GM21423 (cell line): ENCODE results near the gene PPAN.
A peak's percentile ranks its signal among the peaks of the same experiment; 100 is the strongest.

ENCODE experiments used
- ATAC-seq: cut with Tn5 transposase; IDR thresholded peaks from one replicate; pipeline ENCODE4 v1.9.1; 2021; ENCODE audit warnings: mild to moderate bottlenecking, moderate library complexity; ENCODE audit not compliant: unreplicated experiment

The PPAN gene

GRCh38 chr19:10092648-10093294 is 13.4 kb upstream of the PPAN start:
- no peak for ATAC-seq

- no peak for ATAC-seq
Measured at GRCh38 chr19:10093295-10094186, 12.6 kb upstream of the PPAN start.

GRCh38 chr19:10095622-10095947 is 10.6 kb upstream of the PPAN start:
- ATAC-seq: no peak

- ATAC-seq: peak; percentile 86
Measured at GRCh38 chr19:10095948-10096614, 10.1 kb upstream of the PPAN start.

GRCh38 chr19:10096615-10096963 is 9.6 kb upstream of the PPAN start:
- ATAC-seq: peak; percentile 2

- no peak for ATAC-seq
Measured at GRCh38 chr19:10100163-10100785, 5.9 kb upstream of the PPAN start.

GRCh38 chr19:10102787-10103236 is 3.4 kb upstream of the PPAN start:
- ATAC-seq: peak; percentile 20

- no peak for ATAC-seq
Measured at GRCh38 chr19:10104130-10104513, 2.0 kb upstream of the PPAN start.

- ATAC-seq: peak; percentile 45
Measured at GRCh38 chr19:10104665-10105508, 1.3 kb upstream of the PPAN start.

GRCh38 chr19:10105509-10106099 is 558 bp upstream of the PPAN start:
- no peak for ATAC-seq

- ATAC-seq: no peak
Measured at GRCh38 chr19:10107254-10107653, 1.1 kb downstream of the PPAN start.

- ATAC-seq: no peak
Measured at GRCh38 chr19:10107817-10108367, 1.7 kb downstream of the PPAN start.

- no peak for ATAC-seq
Measured at GRCh38 chr19:10109528-10109927, 3.4 kb downstream of the PPAN start.

GRCh38 chr19:10110076-10110971 is 4.2 kb downstream of the PPAN start:
- ATAC-seq: no peak

- ATAC-seq: no peak
Measured at GRCh38 chr19:10110972-10111317, 4.8 kb downstream of the PPAN start.

GRCh38 chr19:10111405-10111811 is 5.2 kb downstream of the PPAN start, which contains the start of gene P2RY11:
Gene P2RY11, plus strand, starts transcription at chr19:10111693. Its CDS starts 29 bp downstream, at chr19:10111722.
- no peak for ATAC-seq

GRCh38 chr19:10112037-10112761 is 6.0 kb downstream of the PPAN start:
- no peak for ATAC-seq

GRCh38 chr19:10112895-10113591 is 6.9 kb downstream of the PPAN start:
- ATAC-seq: no peak
